ENCODE measurements around the gene SUSD5.

GRCh38 chr3:33179132-33179531 lies 39.5 kb downstream of the SUSD5 start:
- TF ChIP-seq PREB (CRISPR knock-in tag; IDR thresholded peaks at IDR 0.05; ENCODE audit: borderline replicate concordance) (no peak), CTCF (IDR thresholded peaks at IDR 0.05) (no peak)
